NCI-H2196 (cell line): ENCODE results near the gene OTUB2.
A peak's percentile ranks its signal among the peaks of the same experiment; 100 is the strongest.
"Not testable (repeated sequence)": the region's sequence is repeated elsewhere in the genome, so short reads cannot be mapped to it uniquely, and the experiment has no call there.

ENCODE experiments used
- DNase-seq: peaks from one replicate; lab custom pipeline; 2025; ENCODE audit not compliant: unreplicated experiment; lab: John Stamatoyannopoulos, UW

OTUB2 gene

DNA sequence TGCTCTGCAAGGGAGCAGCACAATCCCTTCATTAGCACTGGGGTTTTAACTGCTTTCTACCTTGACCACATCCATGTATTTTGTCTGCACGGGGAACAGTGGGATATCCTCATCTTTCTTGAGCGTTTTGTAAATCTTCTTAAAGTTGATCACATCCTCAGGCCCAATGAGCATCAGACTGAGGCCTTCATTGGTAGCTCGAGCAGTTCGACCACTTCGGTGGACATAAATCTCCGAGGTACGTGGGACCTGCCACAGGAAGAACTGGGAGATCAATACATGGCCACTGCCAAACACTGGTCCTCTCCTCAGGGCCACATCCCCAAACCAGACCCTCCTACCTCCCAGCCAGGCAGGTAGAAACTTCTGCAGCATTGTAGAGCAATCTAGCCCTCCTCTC, 28.8 kb downstream of the OTUB2 start:
- DNase-seq: no peak

DNA sequence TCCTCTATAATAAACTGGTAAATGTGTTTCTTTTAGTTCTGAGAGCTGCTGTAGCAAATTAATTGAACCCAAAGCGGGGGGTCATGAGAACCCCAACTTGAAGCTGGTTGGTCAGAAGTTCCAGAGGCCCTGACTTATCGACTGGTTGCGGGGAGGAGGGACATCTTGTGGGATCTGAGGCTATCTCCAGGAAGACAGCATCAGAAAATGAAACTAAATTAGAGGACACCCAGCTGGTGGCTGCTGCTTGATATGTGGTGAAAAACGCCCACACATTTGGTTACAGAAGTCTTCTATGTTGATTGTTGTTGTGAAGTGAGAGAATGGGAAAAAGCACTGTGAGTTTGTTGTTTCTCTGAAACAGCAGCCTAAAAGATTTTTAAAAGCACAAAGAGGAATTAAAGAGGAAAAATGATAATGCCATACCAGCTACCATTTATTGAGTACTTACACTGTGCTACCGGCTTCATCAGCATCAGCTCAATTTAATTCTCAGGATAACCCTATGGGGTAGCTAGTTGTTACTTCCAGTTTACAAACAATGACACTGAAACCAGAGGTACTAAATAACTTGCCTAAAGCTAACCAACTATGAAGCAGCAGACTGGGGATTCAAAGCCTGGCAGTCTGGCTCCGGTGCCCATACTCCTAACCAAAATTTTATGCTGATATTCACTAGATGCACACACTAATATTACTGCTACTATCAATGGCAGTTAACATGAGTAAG, 30.6 kb downstream of the OTUB2 start:
- no peak for DNase-seq

GRCh38 chr14:94058128-94058673, 32.1 kb downstream of the OTUB2 start:
- DNase-seq: no peak

- no peak for DNase-seq
Observed at GRCh38 chr14:94058674-94059138, 32.6 kb downstream of the OTUB2 start.

DNA sequence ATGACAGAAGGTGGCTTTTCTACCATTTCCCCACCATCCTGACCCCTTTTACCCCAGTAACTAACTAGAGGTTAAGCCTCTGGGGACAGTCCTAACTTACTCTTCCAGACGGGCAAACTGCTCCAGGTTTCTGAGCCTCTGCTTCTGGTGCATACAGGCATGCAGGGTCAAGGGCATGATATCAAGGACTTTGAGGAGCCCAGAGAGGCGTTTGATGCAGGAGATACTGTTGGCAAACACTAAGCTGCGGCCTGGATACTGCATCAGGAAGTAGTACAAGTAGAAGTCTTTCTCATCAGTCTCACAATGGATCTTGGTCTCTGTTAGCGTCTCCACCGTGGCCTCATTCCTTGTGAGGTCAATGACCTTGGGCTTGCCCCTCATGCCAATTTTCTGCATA, 33.9 kb downstream of the OTUB2 start:
- DNase-seq: no peak

DNA sequence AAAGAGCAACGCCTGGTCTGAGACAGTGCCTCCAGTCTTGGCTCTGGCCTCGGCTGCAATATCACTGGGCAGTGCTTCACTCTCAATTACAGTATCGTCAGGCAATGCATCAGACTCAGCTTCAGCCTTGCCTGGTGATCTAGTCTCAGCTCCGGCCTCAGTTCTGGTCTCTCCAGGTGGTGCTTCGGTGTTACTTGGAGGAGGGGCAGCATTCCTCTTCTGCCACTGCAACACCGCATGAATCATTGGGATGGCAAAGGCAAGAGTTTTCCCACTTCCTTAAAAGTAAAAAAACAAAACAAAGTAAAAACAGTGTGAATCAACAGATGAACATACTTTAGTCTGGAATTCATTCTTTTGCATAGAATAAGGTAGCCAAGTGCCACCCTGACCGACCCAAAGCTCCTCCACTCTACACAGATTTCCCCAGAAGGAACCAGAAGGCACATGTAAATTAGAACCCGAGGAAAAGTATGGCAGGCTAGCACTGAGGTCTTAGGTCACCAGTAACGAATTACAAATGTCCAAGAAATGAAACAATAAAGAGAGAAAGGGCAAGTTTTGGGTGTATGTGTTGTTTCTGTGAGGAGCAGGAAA, 36.3 kb downstream of the OTUB2 start:
- no peak for DNase-seq

DNA sequence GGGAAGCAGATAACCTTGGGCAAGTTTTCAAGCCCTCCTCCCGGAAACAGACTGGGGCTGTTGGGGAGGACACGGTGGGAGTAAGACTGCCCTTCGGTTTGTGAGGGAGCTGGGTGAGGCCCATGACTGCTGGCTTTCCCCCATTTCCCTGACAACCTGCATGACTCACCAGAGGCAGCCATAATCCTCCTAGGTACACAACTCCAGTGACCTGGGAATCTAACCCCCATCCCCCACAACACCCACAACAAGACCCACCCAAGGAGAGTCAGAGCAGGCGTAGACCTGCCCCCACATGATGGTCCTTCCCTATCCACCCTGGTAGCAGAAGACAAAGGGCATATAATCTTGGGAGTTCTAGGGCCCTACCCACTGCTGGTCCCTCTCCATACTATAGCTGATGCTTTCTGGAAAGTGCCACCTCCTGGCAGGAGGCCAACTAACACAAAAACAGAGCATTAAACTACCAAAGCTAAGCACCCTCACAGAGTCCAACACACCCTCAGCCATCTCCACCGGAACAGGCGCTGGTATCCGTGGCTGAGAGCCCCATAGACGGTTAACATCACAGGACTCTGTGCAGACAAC, 40.0 kb downstream of the OTUB2 start:
- DNase-seq: no peak

GRCh38 chr14:94072076-94072475, 45.9 kb downstream of the OTUB2 start:
- DNase-seq: not testable (repeated sequence)

- DNase-seq: no peak
Observed at GRCh38 chr14:94074534-94074933, 48.4 kb downstream of the OTUB2 start.

DNA sequence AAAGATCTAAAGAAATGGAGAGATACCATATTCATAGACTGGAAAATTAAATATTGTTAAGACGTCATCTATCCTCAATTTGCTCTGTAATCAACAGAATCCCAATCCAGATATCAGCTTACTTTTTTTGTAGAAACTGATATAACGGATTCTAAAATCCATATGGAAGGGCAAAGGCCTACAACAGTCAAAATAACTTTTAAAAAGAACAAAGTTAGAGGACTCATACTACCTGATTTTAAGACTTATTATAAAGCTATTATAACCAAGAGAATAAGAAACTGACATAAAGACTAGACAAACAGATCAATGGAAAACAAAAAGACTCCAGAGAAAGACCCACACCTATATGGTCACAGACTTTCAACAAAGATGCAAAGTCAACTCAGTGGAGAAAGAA, 48.9 kb downstream of the OTUB2 start:
- no peak for DNase-seq

DNA sequence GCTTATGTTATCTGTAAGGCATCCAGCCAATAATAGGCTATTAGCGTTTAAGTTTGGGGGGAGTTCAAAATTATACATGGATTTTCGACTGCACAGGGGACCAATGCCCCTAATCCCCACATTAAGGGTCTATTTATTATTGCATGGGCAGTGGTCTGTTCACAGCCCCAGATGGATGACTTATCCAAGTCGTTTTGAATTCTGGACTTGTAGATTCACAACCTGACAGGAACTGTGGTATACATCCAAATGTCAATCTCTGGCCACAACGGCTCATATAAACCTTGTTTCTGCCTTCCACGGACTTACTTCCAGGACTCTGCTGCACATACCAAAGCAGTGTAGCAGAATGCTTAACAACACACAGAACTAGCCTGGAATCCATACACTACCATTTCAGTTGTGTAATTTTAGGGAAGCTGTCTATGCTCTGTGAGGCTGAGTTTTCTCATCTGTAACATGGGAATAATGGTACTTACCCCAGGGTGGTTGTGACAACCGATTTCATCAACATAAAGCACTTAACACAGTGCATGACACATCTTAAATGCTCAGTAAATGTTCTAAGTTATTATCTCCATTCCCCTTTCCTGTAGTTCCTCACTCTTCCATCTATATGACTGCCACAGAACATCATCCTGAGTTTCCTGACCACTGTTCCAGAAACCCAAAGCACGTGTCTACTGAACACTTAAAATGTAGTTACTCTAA, 51.1 kb downstream of the OTUB2 start:
- no peak for DNase-seq

GRCh38 chr14:94077823-94078222, 51.7 kb downstream of the OTUB2 start:
- DNase-seq: no peak

DNA sequence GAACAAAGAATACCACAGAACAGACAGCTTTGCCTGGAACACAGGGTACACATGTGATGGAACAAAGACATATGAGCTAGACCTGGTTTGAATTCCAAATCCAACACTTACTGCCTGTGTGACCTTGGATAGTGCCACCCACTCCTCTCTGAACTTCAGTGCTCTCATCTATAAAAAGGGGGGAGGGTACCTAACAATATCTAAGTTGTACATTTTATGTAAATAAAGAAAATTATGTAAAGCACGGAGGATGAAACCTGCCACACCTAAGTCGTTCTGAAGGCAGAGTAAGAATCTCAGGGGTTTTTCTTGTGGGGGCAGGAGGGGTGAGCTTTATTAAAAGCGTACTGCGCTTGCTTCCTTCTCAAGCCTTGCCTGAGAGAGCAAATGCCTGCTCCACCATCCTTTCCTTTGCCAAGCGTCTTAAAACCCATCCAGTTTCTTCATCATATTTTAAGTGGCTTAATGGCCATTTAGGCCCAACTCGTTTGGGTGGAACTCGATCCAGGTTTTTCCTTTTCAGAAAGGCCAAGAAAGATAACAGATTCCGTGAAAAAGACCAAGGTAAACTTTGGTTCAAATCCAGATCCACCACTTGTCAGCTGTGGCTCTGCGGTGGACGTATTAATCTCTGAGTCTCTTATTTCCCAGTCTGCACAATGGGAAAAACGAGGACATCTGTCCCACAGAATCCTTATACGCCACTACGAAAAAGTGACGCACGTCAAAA, 53.9 kb downstream of the OTUB2 start:
- DNase-seq: peak; percentile 5

GRCh38 chr14:94080621-94081385, 54.7 kb downstream of the OTUB2 start, which contains the start of the genes DDX24 and IFI27L1:
Gene DDX24, minus strand, starts transcription at chr14:94081202. Its CDS starts 1,460 bp downstream, at chr14:94079742.
Gene IFI27L1, plus strand, starts transcription at chr14:94081310. Its CDS starts 15,628 bp downstream, at chr14:94096938.
- DNase-seq: peak; percentile 82

- DNase-seq: no peak
Observed at GRCh38 chr14:94081386-94081820, 55.3 kb downstream of the OTUB2 start.

GRCh38 chr14:94087891-94088290, 61.8 kb downstream of the OTUB2 start:
- DNase-seq: no peak

DNA sequence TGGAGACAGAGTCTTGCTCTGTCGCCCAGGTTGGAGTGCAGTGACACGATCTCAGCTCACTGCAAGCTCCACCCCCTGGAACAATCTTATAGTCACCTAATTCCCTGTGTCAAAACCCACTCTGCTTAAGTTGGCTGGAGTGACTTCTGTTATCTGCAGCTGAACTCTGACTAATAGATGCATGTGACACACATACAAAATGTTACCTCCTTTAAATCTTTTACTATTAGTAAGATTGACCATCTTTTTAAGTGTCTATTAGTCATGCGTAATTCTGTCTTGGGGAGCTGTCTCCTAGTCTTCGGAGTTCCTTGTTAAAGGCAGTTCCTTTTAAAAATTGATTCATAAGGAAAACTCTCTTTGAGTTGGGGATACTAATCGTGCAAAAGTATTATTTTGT, 62.4 kb downstream of the OTUB2 start:
- no peak for DNase-seq

DNA sequence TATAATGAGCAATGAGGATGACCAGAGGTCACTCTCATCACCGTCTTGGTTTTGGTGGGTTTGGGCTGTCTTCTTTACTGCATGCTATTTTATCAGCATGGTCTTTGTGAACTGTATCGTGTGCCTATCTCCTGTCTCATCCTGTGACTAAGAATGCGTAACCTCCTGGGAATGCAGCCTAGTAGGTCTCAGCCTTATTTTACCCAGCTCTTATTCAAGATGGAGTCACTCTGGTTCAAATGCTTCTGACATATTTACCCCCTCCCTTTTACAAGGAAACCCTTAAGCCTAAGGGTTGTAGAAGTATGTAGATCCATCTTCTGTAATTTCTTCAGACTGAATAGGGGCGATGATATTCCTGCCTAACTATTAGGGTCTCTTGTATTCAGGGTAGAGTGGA, 63.3 kb downstream of the OTUB2 start:
- no peak for DNase-seq

GRCh38 chr14:94093418-94093817, 67.3 kb downstream of the OTUB2 start:
- DNase-seq: no peak

- DNase-seq: no peak
Observed at GRCh38 chr14:94097091-94097490, 71.0 kb downstream of the OTUB2 start.
